ENCODE data around the gene GDA. TPM values are rescaled to one million over a fixed set of nuclear protein-coding genes. Genes with fewer than 3 reads are reported as not detected.

Gene GDA
- total and polyA plus RNA-seq, 4 experiments from 2014 or later: not detected

DNA sequence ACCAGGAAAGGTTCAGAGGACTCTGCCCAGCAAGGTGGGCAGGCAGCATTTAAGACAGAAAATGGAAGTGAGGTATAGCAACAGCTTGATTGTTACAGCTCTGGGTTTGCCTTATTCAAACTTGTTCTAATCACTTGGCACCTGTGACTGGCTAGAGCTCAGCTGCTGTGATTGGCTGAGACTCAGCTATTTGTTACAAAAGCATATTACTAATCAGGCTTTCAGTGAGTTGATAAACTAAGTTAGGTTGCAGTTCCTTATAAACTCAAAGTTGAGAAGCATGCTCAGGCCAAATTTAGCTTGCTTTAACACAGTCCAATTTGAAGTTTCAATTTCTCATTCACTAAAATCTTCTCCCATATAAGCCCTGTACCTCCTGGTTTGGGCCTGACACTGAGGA lies 56.3 kb downstream of the GDA start:
- Mint-ChIP-seq H3K4me1 (no peaks in the 10 kb centered on the region), H3K4me3 (no peak overlapping the region), H3K27me3 (peaks cover 2 to 4% of the 10 kb centered on the region in 2 donors), H3K9me3 (no peaks in the 10 kb centered on the region), H3K36me3 (no peaks in the 10 kb centered on the region), H3K27ac (no peak overlapping the region)
- H3K4me1 ChIP-seq (ENCODE audit: insufficient read depth, low read length): no peaks in the 10 kb centered on the region
- intact Hi-C loops (cut with micrococcal nuclease): no loop called here
- no peak for DNase-seq
- H3K4me3 ChIP-seq (ENCODE audit: low read length in 2 of 2): no peak overlapping the region
- ChIA-PET POLR2A (ENCODE audit: partially characterized antibody) (no interaction called here), CTCF (ENCODE audit: partially characterized antibody) (interaction anchor here (1.1 to 1.3 kb wide), 2 partner anchors 10 to 167 kb away, joined by 3 to 4 read pairs; no protein-coding TSS in a partner anchor)
- H3K36me3 ChIP-seq (ENCODE audit: insufficient read depth, low read length): no peaks in the 10 kb centered on the region
- no peaks in the 10 kb centered on the region for H3K27me3 ChIP-seq (ENCODE audit: insufficient read depth, low read length)
- no peaks in the 10 kb centered on the region for H3K9me3 ChIP-seq (ENCODE audit: control insufficient read depth in 1 of 2, low read length in 2 of 2)
- no peak overlapping the region for H3K27ac ChIP-seq (ENCODE audit: low read depth, low read length)

DNA sequence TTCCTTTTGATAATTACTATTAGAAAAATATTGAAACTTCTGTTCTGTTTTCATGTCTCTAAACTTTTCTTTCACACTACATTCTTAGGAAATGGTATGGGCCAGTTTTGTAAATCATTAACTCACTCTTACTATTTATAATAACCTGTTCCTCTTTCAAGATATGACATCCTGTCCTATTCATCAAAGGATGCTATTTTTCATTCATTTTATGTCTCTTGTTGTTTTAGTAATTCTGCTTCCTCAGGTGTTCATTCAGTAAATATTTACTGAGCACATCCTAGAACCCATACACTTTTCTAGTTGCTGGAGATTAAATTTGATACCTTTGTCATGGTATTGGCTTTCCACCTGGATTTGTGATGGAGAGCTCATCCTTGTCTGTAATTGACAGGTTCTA lies 58.0 kb downstream of the GDA start:
- H3K4me3 ChIP-seq (ENCODE audit: low read length in 2 of 2): no peak overlapping the region
- no peaks in the 10 kb centered on the region for H3K27me3 ChIP-seq (ENCODE audit: insufficient read depth, low read length)
- no peaks in the 10 kb centered on the region for H3K4me1 Mint-ChIP-seq
- no peak for DNase-seq
- no peaks in the 10 kb centered on the region for H3K9me3 Mint-ChIP-seq
- intact Hi-C loops (cut with micrococcal nuclease): no loop called here
- no peak overlapping the region for H3K27ac ChIP-seq (ENCODE audit: low read depth, low read length)
- ChIA-PET POLR2A (ENCODE audit: partially characterized antibody) (no interaction called here), CTCF (ENCODE audit: partially characterized antibody) (no interaction called here)
- peaks cover 7 to 12% of the 10 kb centered on the region in 2 donors for H3K27me3 Mint-ChIP-seq
- H3K36me3 ChIP-seq (ENCODE audit: insufficient read depth, low read length): no peaks in the 10 kb centered on the region
- no peaks in the 10 kb centered on the region for H3K36me3 Mint-ChIP-seq
- H3K4me1 ChIP-seq (ENCODE audit: insufficient read depth, low read length): no peaks in the 10 kb centered on the region
- H3K9me3 ChIP-seq (ENCODE audit: control insufficient read depth in 1 of 2, low read length in 2 of 2): no peaks in the 10 kb centered on the region
- no peak overlapping the region for H3K4me3 Mint-ChIP-seq
- no peak overlapping the region for H3K27ac Mint-ChIP-seq

DNA sequence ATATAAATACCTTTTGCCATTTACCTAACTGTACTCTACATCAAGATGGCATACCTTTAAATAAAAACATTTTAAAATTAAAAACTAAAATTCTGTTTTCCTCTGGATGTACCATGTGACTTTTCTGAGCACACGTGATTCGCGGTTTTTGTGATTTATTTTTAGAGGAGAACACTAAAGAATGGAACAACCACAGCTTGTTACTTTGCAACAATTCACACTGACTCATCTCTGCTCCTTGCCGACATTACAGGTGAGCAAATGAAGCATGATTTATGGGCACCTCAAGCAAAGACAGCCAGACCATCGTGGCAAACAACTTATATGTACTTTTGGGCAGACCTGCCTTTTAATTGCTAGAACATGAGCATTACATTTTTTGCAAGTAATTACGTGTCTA lies 61.3 kb downstream of the GDA start:
- intact Hi-C loops (cut with micrococcal nuclease): no loop called here
- H3K27ac Mint-ChIP-seq: no peak overlapping the region
- peaks cover 7 to 18% of the 10 kb centered on the region in 2 donors for H3K27me3 Mint-ChIP-seq
- Histone ChIP-seq H3K4me3 (ENCODE audit: low read length in 2 of 2) (no peak overlapping the region), H3K36me3 (ENCODE audit: insufficient read depth, low read length) (no peaks in the 10 kb centered on the region), H3K27ac (ENCODE audit: low read depth, low read length) (no peak overlapping the region), H3K9me3 (ENCODE audit: control insufficient read depth in 1 of 2, low read length in 2 of 2) (no peaks in the 10 kb centered on the region), H3K27me3 (ENCODE audit: insufficient read depth, low read length) (no peaks in the 10 kb centered on the region), H3K4me1 (ENCODE audit: insufficient read depth, low read length) (no peaks in the 10 kb centered on the region)
- no peak overlapping the region for H3K4me3 Mint-ChIP-seq
- no peak for DNase-seq
- POLR2A ChIA-PET (ENCODE audit: partially characterized antibody): no interaction called here
- H3K36me3 Mint-ChIP-seq: no peaks in the 10 kb centered on the region
- H3K9me3 Mint-ChIP-seq: peaks cover 0 to 3% (median 0%) of the 10 kb centered on the region in 8 donors
- no peaks in the 10 kb centered on the region for H3K4me1 Mint-ChIP-seq
- CTCF ChIA-PET (ENCODE audit: partially characterized antibody): no interaction called here

DNA sequence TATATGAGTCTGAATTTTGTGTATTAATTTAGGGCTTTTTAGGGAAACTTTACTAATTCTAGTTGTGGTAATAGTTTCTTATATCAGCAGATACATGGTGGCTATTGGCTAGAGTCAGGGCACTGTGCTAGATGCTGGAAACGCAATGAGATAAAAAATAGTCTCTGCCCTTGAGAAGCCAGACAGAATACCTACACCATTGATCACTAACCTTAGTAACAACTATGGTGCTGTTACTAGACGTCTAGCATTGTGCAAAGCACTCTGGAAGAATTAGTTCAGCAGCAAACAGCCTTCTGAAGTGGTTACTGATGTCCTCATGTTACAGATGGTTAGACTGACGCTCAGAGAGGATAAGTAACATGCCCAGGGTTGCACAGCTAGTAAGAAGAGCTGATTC lies 61.8 kb downstream of the GDA start:
- Histone ChIP-seq H3K9me3 (ENCODE audit: control insufficient read depth in 1 of 2, low read length in 2 of 2) (no peaks in the 10 kb centered on the region), H3K4me3 (ENCODE audit: low read length in 2 of 2) (no peak overlapping the region), H3K27ac (ENCODE audit: low read depth, low read length) (no peak overlapping the region), H3K4me1 (ENCODE audit: insufficient read depth, low read length) (no peaks in the 10 kb centered on the region), H3K27me3 (ENCODE audit: insufficient read depth, low read length) (no peaks in the 10 kb centered on the region), H3K36me3 (ENCODE audit: insufficient read depth, low read length) (no peaks in the 10 kb centered on the region)
- CTCF ChIA-PET (ENCODE audit: partially characterized antibody): no interaction called here
- Mint-ChIP-seq H3K9me3 (peaks cover 0 to 3% (median 0%) of the 10 kb centered on the region in 8 donors), H3K4me3 (no peak overlapping the region), H3K36me3 (no peaks in the 10 kb centered on the region), H3K27me3 (peaks cover 7 to 18% of the 10 kb centered on the region in 2 donors), H3K4me1 (no peaks in the 10 kb centered on the region), H3K27ac (no peak overlapping the region)
- no peak for DNase-seq
- POLR2A ChIA-PET (ENCODE audit: partially characterized antibody): no interaction called here
- intact Hi-C loops (cut with micrococcal nuclease): no loop called here

DNA sequence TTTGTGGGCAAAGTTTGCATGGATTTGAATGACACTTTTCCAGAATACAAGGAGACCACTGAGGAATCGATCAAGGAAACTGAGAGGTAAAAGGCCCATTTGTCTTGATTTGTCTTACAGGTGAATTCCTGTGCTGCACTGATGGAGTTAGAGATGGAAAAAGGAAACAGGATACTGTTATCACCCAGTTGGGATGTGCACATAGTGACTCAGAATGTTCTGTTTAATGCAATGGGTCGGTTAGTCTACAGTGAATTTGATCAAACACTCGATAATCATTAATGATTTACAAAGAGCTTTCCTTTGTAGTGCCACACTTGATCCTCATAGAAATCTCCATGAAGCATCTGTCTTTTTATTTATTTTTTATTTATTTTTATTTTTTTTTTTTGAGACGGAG lies 64.7 kb downstream of the GDA start:
- POLR2A ChIA-PET (ENCODE audit: partially characterized antibody): no interaction called here

DNA sequence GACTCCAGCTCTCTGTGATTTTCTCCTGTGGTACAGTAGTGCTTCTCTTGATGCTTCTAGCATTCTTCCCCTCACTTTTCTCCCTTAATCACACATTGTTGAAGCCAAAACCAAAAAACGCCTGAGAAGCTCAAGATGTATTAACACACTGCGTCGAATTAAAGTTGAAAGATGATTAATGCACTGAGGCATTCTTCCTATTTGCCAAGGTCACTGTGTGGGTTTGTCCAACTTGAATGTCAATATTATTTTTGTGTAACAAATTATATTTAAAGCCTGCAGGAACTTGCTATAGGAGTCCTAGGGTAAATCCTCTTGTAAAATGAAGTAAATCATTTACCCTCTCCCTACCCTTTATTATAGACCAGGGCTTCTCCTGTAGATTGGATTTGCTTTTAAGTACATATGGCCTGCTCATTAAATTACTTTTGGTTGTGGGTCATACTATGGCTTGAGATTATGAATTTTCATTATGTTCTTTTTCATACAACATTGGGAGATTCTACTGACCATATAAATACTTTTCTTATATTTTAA lies 68.1 kb downstream of the GDA start:
- Mint-ChIP-seq H3K4me1 (no peaks in the 10 kb centered on the region), H3K27ac (no peak overlapping the region), H3K36me3 (no peaks in the 10 kb centered on the region), H3K27me3 (peaks cover 5 to 9% of the 10 kb centered on the region in 2 donors), H3K9me3 (peaks cover 0 to 6% (median 0%) of the 10 kb centered on the region in 8 donors), H3K4me3 (no peak overlapping the region)
- DNase-seq: no peak
- Histone ChIP-seq H3K27me3 (ENCODE audit: insufficient read depth, low read length) (no peaks in the 10 kb centered on the region), H3K4me1 (ENCODE audit: insufficient read depth, low read length) (no peaks in the 10 kb centered on the region), H3K27ac (ENCODE audit: low read depth, low read length) (no peak overlapping the region), H3K4me3 (ENCODE audit: low read length in 2 of 2) (no peak overlapping the region), H3K36me3 (ENCODE audit: insufficient read depth, low read length) (no peaks in the 10 kb centered on the region), H3K9me3 (ENCODE audit: control insufficient read depth in 1 of 2, low read length in 2 of 2) (no peaks in the 10 kb centered on the region)
- CTCF ChIA-PET (ENCODE audit: partially characterized antibody): no interaction called here
- intact Hi-C loops (cut with micrococcal nuclease): no loop called here
- POLR2A ChIA-PET (ENCODE audit: partially characterized antibody): no interaction called here

More for the DNA sequence above, 64.7 kb downstream of the GDA start:
- peaks cover 0 to 3% (median 0%) of the 10 kb centered on the region in 8 donors for H3K9me3 Mint-ChIP-seq
- CTCF ChIA-PET (ENCODE audit: partially characterized antibody): no interaction called here
- peaks cover 7 to 14% of the 10 kb centered on the region in 2 donors for H3K27me3 Mint-ChIP-seq
- H3K36me3 ChIP-seq (ENCODE audit: insufficient read depth, low read length): no peaks in the 10 kb centered on the region
- intact Hi-C loops (cut with micrococcal nuclease): no loop called here
- no peak overlapping the region for H3K4me3 Mint-ChIP-seq
- H3K36me3 Mint-ChIP-seq: no peaks in the 10 kb centered on the region
- no peaks in the 10 kb centered on the region for H3K4me1 Mint-ChIP-seq
- H3K27ac Mint-ChIP-seq: no peak overlapping the region
- H3K27me3 ChIP-seq (ENCODE audit: insufficient read depth, low read length): no peaks in the 10 kb centered on the region
- no peak overlapping the region for H3K27ac ChIP-seq (ENCODE audit: low read depth, low read length)
- H3K9me3 ChIP-seq (ENCODE audit: control insufficient read depth in 1 of 2, low read length in 2 of 2): no peaks in the 10 kb centered on the region
- DNase-seq: no peak
- no peaks in the 10 kb centered on the region for H3K4me1 ChIP-seq (ENCODE audit: insufficient read depth, low read length)
- H3K4me3 ChIP-seq (ENCODE audit: low read length in 2 of 2): no peak overlapping the region

DNA sequence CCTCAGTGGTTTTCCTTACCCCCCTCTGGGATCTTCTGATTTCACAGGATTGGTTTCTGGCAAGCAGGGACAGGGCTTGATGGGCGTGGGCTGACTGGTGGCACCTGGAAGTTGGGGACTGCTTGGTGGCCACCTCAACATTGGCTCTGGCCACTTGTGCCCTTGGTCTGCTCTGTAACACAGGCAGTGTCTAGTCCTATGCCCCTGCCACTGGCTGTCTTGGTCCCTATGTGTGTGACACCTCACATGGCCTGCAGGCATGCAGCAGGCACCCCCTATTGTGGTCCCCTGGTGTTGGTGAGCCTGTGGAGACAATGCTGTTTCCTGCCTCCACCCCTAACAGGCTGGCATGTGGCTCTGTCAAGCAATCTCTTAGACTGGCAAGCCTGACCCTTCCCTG lies 71.3 kb downstream of the GDA start:
- no peak overlapping the region for H3K27ac ChIP-seq (ENCODE audit: low read depth, low read length)
- no peaks in the 10 kb centered on the region for H3K9me3 ChIP-seq (ENCODE audit: control insufficient read depth in 1 of 2, low read length in 2 of 2)
- Mint-ChIP-seq H3K4me3 (no peak overlapping the region), H3K27me3 (peaks cover 5% of the 10 kb centered on the region in 2 donors), H3K4me1 (no peaks in the 10 kb centered on the region), H3K36me3 (no peaks in the 10 kb centered on the region), H3K27ac (no peak overlapping the region), H3K9me3 (peaks cover 0 to 5% (median 0%) of the 10 kb centered on the region in 8 donors)
- no peaks in the 10 kb centered on the region for H3K36me3 ChIP-seq (ENCODE audit: insufficient read depth, low read length)
- H3K27me3 ChIP-seq (ENCODE audit: insufficient read depth, low read length): no peaks in the 10 kb centered on the region
- H3K4me3 ChIP-seq (ENCODE audit: low read length in 2 of 2): no peak overlapping the region
- no peak for DNase-seq
- no peaks in the 10 kb centered on the region for H3K4me1 ChIP-seq (ENCODE audit: insufficient read depth, low read length)
- intact Hi-C loops (cut with micrococcal nuclease): no loop called here
- ChIA-PET POLR2A (ENCODE audit: partially characterized antibody) (no interaction called here), CTCF (ENCODE audit: partially characterized antibody) (no interaction called here)
